H1 (cell line): Measurements from ENCODE around the gene REL. TPM values are rescaled to one million over a fixed set of nuclear protein-coding genes. Genes with fewer than 3 reads are reported as not detected.

Source experiments
- CTCF ChIA-PET: fragments of 300-600 bp; sonication (Branson Sonifier 250); formaldehyde crosslinking; loops from one replicate; lab custom pipeline; 2021; ENCODE audit not compliant: partially characterized antibody; lab: Charles Lee
- POLR2A ChIA-PET: fragments of 300-600 bp; sonication (Branson Sonifier 250); formaldehyde crosslinking; loops from one replicate; lab custom pipeline; 2021; ENCODE audit warnings: inconsistent platforms; ENCODE audit not compliant: partially characterized antibody; lab: Charles Lee
- DNase-seq, 2 experiments: peaks; one replicate each; pipeline versions ENCODE4 v3.0.0 to v3.0.0-alpha.2; 2010 to 2022; ENCODE audit warnings: low spot score in 2 of 2, low read depth in 1 of 2, mixed read lengths in 1 of 2
- FAIRE-seq: peaks from 2 replicates; lab custom pipeline; 2011; peaks lifted over from hg19 to GRCh38; lab: Jason Lieb, UNC
- H2AFZ ChIP-seq: 2 replicates; pipeline ENCODE4 v1.8.1; 2012; ENCODE audit warnings: low read length, inconsistent platforms
- H2AK5ac ChIP-seq: 2 replicates; pipeline ENCODE4 v1.6.1; 2013; ENCODE audit warnings: low read depth, low read length
- H2BK120ac ChIP-seq: replicated peaks from 2 replicates; pipeline ENCODE3; 2013; ENCODE audit warnings: low read depth, low read length, inconsistent platforms
- H2BK12ac ChIP-seq: 2 replicates; pipeline ENCODE4 v1.6.1; 2013; ENCODE audit warnings: low read depth, low read length
- H2BK15ac ChIP-seq: 2 replicates; pipeline ENCODE4 v1.6.1; 2013; ENCODE audit warnings: low read length
- H2BK20ac ChIP-seq: 2 replicates; pipeline ENCODE4 v1.6.1; 2013; ENCODE audit warnings: low read length
- H2BK5ac ChIP-seq: 2 replicates; pipeline ENCODE4 v1.6.1; 2013; ENCODE audit warnings: low read depth, low read length
- H3K14ac ChIP-seq: 2 replicates; pipeline ENCODE4 v1.6.1; 2013; ENCODE audit warnings: inconsistent platforms; ENCODE audit not compliant: insufficient read length
- H3K18ac ChIP-seq: 2 replicates; pipeline ENCODE4 v1.6.1; 2013; ENCODE audit warnings: low read length; ENCODE audit errors: extremely low read depth
- H3K23ac ChIP-seq: 2 replicates; pipeline ENCODE4 v1.6.1; 2013; ENCODE audit warnings: inconsistent platforms; ENCODE audit not compliant: insufficient read length
- H3K23me2 ChIP-seq: 2 replicates; pipeline ENCODE4 v1.6.1; 2013; ENCODE audit warnings: low read depth, low read length
- H3K27ac ChIP-seq: 2 replicates; pipeline ENCODE4 v1.6.1; 2011; ENCODE audit warnings: low read depth, low read length, inconsistent platforms
- H3K27me3 ChIP-seq, 4 experiments: replicated peaks in 1 of 4; 1 replicate in 1 of 4; 2 replicates in 3 of 4; pipeline versions ENCODE4 v1.6.1 to v1.8.1; 2011 to 2013; ENCODE audit warnings: low read length in 3 of 4, mild to moderate bottlenecking in 3 of 4, inconsistent platforms in 2 of 4, mixed read lengths in 2 of 4, moderate library complexity in 1 of 4; ENCODE audit not compliant: control insufficient read depth in 3 of 4, insufficient read depth in 3 of 4; ENCODE audit errors: extremely low read depth in 1 of 4
- H3K36me3 ChIP-seq, 4 experiments: 2 replicates each; pipeline versions ENCODE4 v1.6.1 to v1.8.1; 2011 to 2013; ENCODE audit warnings: mild to moderate bottlenecking in 4 of 4, low read length in 3 of 4, moderate library complexity in 2 of 4, control low read depth in 1 of 4, inconsistent platforms in 1 of 4; ENCODE audit not compliant: insufficient read depth in 4 of 4, control insufficient read depth in 2 of 4
- H3K4ac ChIP-seq: replicated peaks from 2 replicates; pipeline ENCODE3; 2013; ENCODE audit warnings: low read length, low read depth, mixed read lengths, inconsistent platforms; ENCODE audit not compliant: insufficient read length
- H3K4me1 ChIP-seq, 4 experiments: replicated peaks in 1 of 4; 1 replicate in 1 of 4; 2 replicates in 3 of 4; pipeline versions ENCODE4 v1.6.1 to v1.8.1; 2011 to 2013; ENCODE audit warnings: low read length in 3 of 4, inconsistent platforms in 2 of 4, mixed read lengths in 1 of 4; ENCODE audit not compliant: insufficient read depth in 4 of 4, control insufficient read depth in 3 of 4
- H3K4me2 ChIP-seq, 2 experiments: 2 replicates each; pipeline versions ENCODE4 v1.6.1 to v1.8.1; 2011 to 2013; ENCODE audit warnings: low read depth in 2 of 2, low read length in 2 of 2, control low read depth in 1 of 2, inconsistent platforms in 1 of 2, mild to moderate bottlenecking in 1 of 2; ENCODE audit not compliant: insufficient read depth in 1 of 2
- H3K4me3 ChIP-seq, 4 experiments: fragments of 200-600, 300-600 bp in 1 of 4; sonication (generic), shearing (Covaris generic), sonication (Bioruptor Twin) in 1 of 4; 2 replicates each; pipeline versions ENCODE4 v1.5.1 to v1.8.1; 2011 to 2016; ENCODE audit warnings: low read length in 4 of 4, low read depth in 3 of 4, control low read depth in 2 of 4, inconsistent platforms in 2 of 4, mild to moderate bottlenecking in 2 of 4, mixed read lengths in 1 of 4, moderate library complexity in 1 of 4; ENCODE audit not compliant: insufficient read depth in 2 of 4; ENCODE audit errors: extremely low read depth in 1 of 4
- H3K56ac ChIP-seq: replicated peaks from 2 replicates; pipeline ENCODE3; 2013; ENCODE audit warnings: low read depth, mild to moderate bottlenecking, mixed read lengths, low read length, inconsistent platforms; ENCODE audit not compliant: insufficient read length
- H3K79me1 ChIP-seq: 2 replicates; pipeline ENCODE4 v1.6.1; 2013; ENCODE audit warnings: low read depth, low read length, control low read depth
- H3K79me2 ChIP-seq, 2 experiments: 2 replicates each; pipeline versions ENCODE4 v1.6.1 to v1.8.1; 2012 to 2013; ENCODE audit warnings: low read length in 2 of 2, mild to moderate bottlenecking in 2 of 2, inconsistent platforms in 1 of 2; ENCODE audit not compliant: insufficient read depth in 2 of 2, control insufficient read depth in 1 of 2
- H3K9ac ChIP-seq, 4 experiments: replicated peaks in 1 of 4; 1 replicate in 1 of 4; 2 replicates in 3 of 4; pipeline versions ENCODE4 v1.6.1 to v1.8.1; 2011 to 2013; ENCODE audit warnings: low read depth in 3 of 4, low read length in 3 of 4, control low read depth in 2 of 4, mild to moderate bottlenecking in 2 of 4, moderate library complexity in 2 of 4, inconsistent platforms in 1 of 4; ENCODE audit errors: extremely low read depth in 1 of 4
- H3K9me3 ChIP-seq, 2 experiments: 2 replicates each; pipeline versions ENCODE4 v1.6.1 to v1.8.1; 2012 to 2013; ENCODE audit warnings: mild to moderate bottlenecking in 2 of 2, moderate library complexity in 2 of 2, control low read depth in 1 of 2, inconsistent platforms in 1 of 2, low read depth in 1 of 2, low read length in 1 of 2, mixed read lengths in 1 of 2; ENCODE audit not compliant: insufficient read depth in 2 of 2
- H4K20me1 ChIP-seq, 2 experiments: replicated peaks in 1 of 2; 2 replicates each; pipeline versions ENCODE3 to v1.8.1; 2011 to 2013; ENCODE audit warnings: inconsistent platforms in 2 of 2, low read length in 2 of 2, mild to moderate bottlenecking in 1 of 2; ENCODE audit not compliant: insufficient read depth in 2 of 2, control insufficient read depth in 1 of 2
- H4K5ac ChIP-seq: 2 replicates; pipeline ENCODE4 v1.6.1; 2013; ENCODE audit warnings: low read length, low read depth, mixed read lengths, inconsistent platforms; ENCODE audit not compliant: insufficient read length
- H4K8ac ChIP-seq: 2 replicates; pipeline ENCODE4 v1.8.0; 2013; ENCODE audit warnings: mild to moderate bottlenecking, moderate library complexity, low read length, inconsistent platforms; ENCODE audit not compliant: insufficient read depth; ENCODE audit errors: extremely low read depth
- H4K91ac ChIP-seq: replicated peaks from 2 replicates; pipeline ENCODE3; 2013; ENCODE audit warnings: low read length, mixed read lengths, inconsistent platforms; ENCODE audit not compliant: insufficient read length
- BCL11A ChIP-seq, 2 experiments: IDR thresholded peaks; one replicate each; pipeline ENCODE4 v1.6.1; 2011; ENCODE audit warnings: low read depth in 2 of 2, low read length in 2 of 2, mild to moderate bottlenecking in 2 of 2
- BRCA1 ChIP-seq: IDR thresholded peaks from 2 replicates; pipeline ENCODE4 v1.6.1; 2012; ENCODE audit warnings: low read depth, low read length, improper control_type of control experiment
- EZH2 ChIP-seq: fragments of 200-600 bp; sonication (generic); IDR thresholded peaks from 2 replicates; pipeline ENCODE4 v1.7.1; 2012; ENCODE audit warnings: low read depth, mild to moderate bottlenecking, moderate library complexity, low read length, inconsistent platforms; ENCODE audit not compliant: severe bottlenecking
- KDM5A ChIP-seq: fragments of 200-600 bp; IDR thresholded peaks from 2 replicates; pipeline ENCODE4 v1.7.1; 2012; ENCODE audit warnings: mild to moderate bottlenecking, low read length, inconsistent platforms, mixed read lengths
- SIRT6 ChIP-seq: IDR thresholded peaks from one replicate; pipeline ENCODE4 v1.7.1; 2012; ENCODE audit warnings: low read length, inconsistent platforms
- SP2 ChIP-seq: IDR thresholded peaks from 2 replicates; pipeline ENCODE4 v1.6.1; 2012; ENCODE audit warnings: mild to moderate bottlenecking, low read length, inconsistent platforms
- SUZ12 ChIP-seq: fragments of 200-600 bp; sonication (generic); IDR thresholded peaks from 2 replicates; pipeline ENCODE4 v1.6.1; 2012; ENCODE audit warnings: mild to moderate bottlenecking, inconsistent platforms, low read length, moderate library complexity, mixed read lengths
- TBP ChIP-seq: IDR thresholded peaks from 2 replicates; pipeline ENCODE4 v1.6.1; 2011; ENCODE audit warnings: low read depth, low read length, improper control_type of control experiment
- WGBS, 2 experiments: shearing (Covaris generic) in 1 of 2; methylation state at CpG; one replicate each; pipeline versions ENCODE4 v1.1.6 to v1.1.7; 2013 to 2015; ENCODE audit warnings: low lambda C conversion rate in 2 of 2, mixed read lengths in 2 of 2, inconsistent platforms in 1 of 2, low coverage in 1 of 2, missing lambda C conversion rate in 1 of 2; ENCODE audit not compliant: insufficient replicate concordance in 2 of 2, insufficient coverage in 1 of 2, insufficient read length in 1 of 2; ENCODE audit errors: extremely low coverage in 1 of 2, missing lambda C conversion rate in 1 of 2; 5-methylcytosine and 5-hydroxymethylcytosine counted together
- polyA plus RNA-seq, 7 experiments: library from polyadenylated mRNA; depleted of rRNA in 3 of 7; stranded (reverse) in 5 of 7; unstranded in 2 of 7; fragments of >200 nt in 5 of 7; fragments of 200-250 nt in 2 of 7; gene quantifications; 1 replicate in 5 of 7; 2 replicates in 1 of 7; 4 replicates in 1 of 7; pipeline versions ENCODE4 v1.2.1 to v1.2.3, GENCODE V29; 2011 to 2013; ENCODE audit warnings: missing spikeins in 2 of 7, mixed read lengths in 2 of 7
- total RNA-seq: library from RNA; stranded (reverse); fragmentation: NEBNext Ultra II Directional; extraction: Animal tissue kit (Norgen Biotek cat#: 25700); gene quantifications from 2 replicates; pipeline ENCODE4 v1.2.1, GENCODE V29; 2021
- TF ChIP-seq, protein P1 (sequence below): IDR thresholded peaks from 2 replicates; pipeline ENCODE4 v1.6.1; 2012; ENCODE audit warnings: inconsistent platforms

The REL gene
- total and polyA plus RNA-seq, 2 of the 8 experiments (the other 6 are each of a cell fraction or from before 2014, with no cell fraction given), result 1.5 to 7.5 TPM

DNA sequence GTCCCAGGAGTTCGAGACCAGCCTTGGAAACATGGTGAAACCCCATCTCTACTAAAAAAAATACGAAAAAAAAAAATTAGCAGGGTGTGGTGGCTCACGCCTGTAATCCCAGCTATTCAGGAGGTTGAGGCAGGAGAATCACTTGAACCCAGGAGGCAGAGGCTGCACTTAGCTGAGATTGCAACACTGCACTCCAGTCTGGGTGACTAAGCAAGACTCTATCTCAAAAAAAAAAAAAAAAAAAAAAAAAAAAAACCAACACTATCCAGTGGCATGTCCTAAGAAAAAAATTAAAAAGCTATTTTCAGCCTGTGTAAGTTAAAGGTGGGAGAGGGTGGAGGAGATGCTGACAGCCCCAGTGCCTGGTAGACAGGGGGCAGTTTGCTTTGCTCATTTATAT is 32.2 kb upstream of the REL start:
- no peak overlapping the region for H4K8ac ChIP-seq
- no peak overlapping the region for H3K56ac ChIP-seq
- H2BK20ac ChIP-seq, result no peak overlapping the region
- H3K23me2 ChIP-seq, result no peaks in the 10 kb centered on the region
- ChIA-PET CTCF (interaction anchor here (0.6 to 1.3 kb wide), 3 partner anchors 9 to 28 kb away, joined by 3 to 6 read pairs (median 4); no protein-coding TSS in a partner anchor), POLR2A (no interaction called here)
- no peak overlapping the region for H3K4me2 ChIP-seq
- H2BK120ac ChIP-seq, result no peak overlapping the region
- no peak overlapping the region for H2BK5ac ChIP-seq
- H3K27ac ChIP-seq, result no peak overlapping the region
- DNase-seq (no peak), FAIRE-seq (no peak)
- no peaks in the 10 kb centered on the region for H3K36me3 ChIP-seq
- WGBS, 2 experiments, result 100% methylated on average over 3 of the region's 3 CpGs; no CpG with 5 or more reads in 1 of the 2 experiments
- no peak overlapping the region for H3K4ac ChIP-seq
- no peaks in the 10 kb centered on the region for H3K79me2 ChIP-seq
- no peak overlapping the region for H3K23ac ChIP-seq
- H2AK5ac ChIP-seq, result no peak overlapping the region
- H2BK12ac ChIP-seq, result no peak overlapping the region
- TF ChIP-seq BRCA1 (no peak), EZH2 (no peak), SIRT6 (no peak), TBP (no peak), SP2 (no peak), SUZ12 (no peak), KDM5A (no peak), BCL11A (IDR thresholded peaks at IDR 0.05; ENCODE audit: low read depth in 2 of 2, low read length in 2 of 2) (no peak)
- TF ChIP-seq, protein P1, sequence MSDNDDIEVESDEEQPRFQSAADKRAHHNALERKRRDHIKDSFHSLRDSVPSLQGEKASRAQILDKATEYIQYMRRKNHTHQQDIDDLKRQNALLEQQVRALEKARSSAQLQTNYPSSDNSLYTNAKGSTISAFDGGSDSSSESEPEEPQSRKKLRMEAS, result no peak
- no peak overlapping the region for H3K18ac ChIP-seq
- H3K79me1 ChIP-seq, result no peaks in the 10 kb centered on the region
- no peaks in the 10 kb centered on the region for H4K20me1 ChIP-seq
- no peaks in the 10 kb centered on the region for H3K9me3 ChIP-seq
- H3K4me1 ChIP-seq, result no peaks in the 10 kb centered on the region
- H2BK15ac ChIP-seq, result no peak overlapping the region
- H3K14ac ChIP-seq, result no peak overlapping the region
- H3K9ac ChIP-seq, result no peak overlapping the region
- H4K5ac ChIP-seq, result no peak overlapping the region
- H4K91ac ChIP-seq, result no peak overlapping the region
- no peaks in the 10 kb centered on the region for H3K27me3 ChIP-seq
- H2AFZ ChIP-seq, result no peak overlapping the region
- no peak overlapping the region for H3K4me3 ChIP-seq
